HEK293 (cell line): ENCODE measurements around the gene FAM171A1.

ENCODE experiments used
- CTCF ChIA-PET: fragments of 350-600 bp; formaldehyde crosslinking; extraction: SDS; loops from one replicate; lab custom pipeline; 2021; ENCODE audit warnings: antibody characterized with exemption; lab: Yijun Ruan, JAX
- POLR2A ChIA-PET: fragments of 300-600 bp; formaldehyde crosslinking; extraction: SDS; loops from one replicate; lab custom pipeline; 2020; ENCODE audit warnings: antibody characterized with exemption, inconsistent platforms; lab: Yijun Ruan, JAX
- H3K27ac ChIP-seq: fragments of 200-500 bp; sonication (Bioruptor generic); 2 replicates; pipeline ENCODE4 v1.5.1; 2014; ENCODE audit warnings: low read depth, low read length, control low read depth, inconsistent platforms; ENCODE audit errors: extremely low read depth
- H3K36me3 ChIP-seq, 2 experiments: fragments of 200-500 bp in 1 of 2; sonication (Bioruptor generic) in 1 of 2; 1 replicate in 1 of 2; 2 replicates in 1 of 2; pipeline ENCODE4 v1.5.1; 2014 to 2017; ENCODE audit warnings: inconsistent platforms in 2 of 2, low read length in 2 of 2; ENCODE audit not compliant: control insufficient read depth in 2 of 2, insufficient read depth in 1 of 2
- H3K4me1 ChIP-seq: fragments of 200-500 bp; sonication (Bioruptor generic); 2 replicates; pipeline ENCODE4 v1.5.1; 2014; ENCODE audit warnings: mild to moderate bottlenecking, low read length, inconsistent platforms; ENCODE audit not compliant: control insufficient read depth, insufficient read depth
- H3K4me3 ChIP-seq: 2 replicates; pipeline ENCODE4 v1.5.1; 2011; ENCODE audit warnings: low read depth, mild to moderate bottlenecking, control low read depth, low read length, moderate library complexity
- H3K9me3 ChIP-seq: fragments of 200-500 bp; sonication (Bioruptor generic); 2 replicates; pipeline ENCODE4 v1.5.1; 2014; ENCODE audit warnings: low read depth, low read length, inconsistent platforms; ENCODE audit not compliant: control insufficient read depth, insufficient read depth
- CTCF ChIP-seq: fragments of 450-650 bp; formaldehyde crosslinking; IDR thresholded peaks from 2 replicates; pipeline ENCODE4 v1.5.1; 2016; ENCODE audit warnings: missing biosample characterization, missing genetic modification characterization
- GLIS2 ChIP-seq: fragments of 450-650 bp; formaldehyde crosslinking; IDR thresholded peaks from 2 replicates; pipeline ENCODE4 v1.5.1; 2016; ENCODE audit warnings: missing biosample characterization, missing genetic modification characterization
- HOXC10 ChIP-seq: sonication (generic); formaldehyde crosslinking; IDR thresholded peaks from 2 replicates; pipeline ENCODE4 v1.8.1; 2023; ENCODE audit warnings: mild to moderate bottlenecking, missing genetic modification reagents
- ZNF10 ChIP-seq: fragments of 450-650 bp; formaldehyde crosslinking; IDR thresholded peaks from 2 replicates; pipeline ENCODE4 v1.5.1; 2017; ENCODE audit warnings: missing biosample characterization, missing genetic modification characterization
- ZNF138 ChIP-seq: fragments of 450-650 bp; formaldehyde crosslinking; IDR thresholded peaks from 2 replicates; pipeline ENCODE4 v1.5.1; 2016; ENCODE audit warnings: missing biosample characterization, missing genetic modification characterization, borderline replicate concordance
- ZNF155 ChIP-seq: fragments of 450-650 bp; formaldehyde crosslinking; IDR thresholded peaks from 2 replicates; pipeline ENCODE4 v1.5.1; 2016; ENCODE audit warnings: missing biosample characterization, missing genetic modification characterization
- ZNF248 ChIP-seq: fragments of 450-650 bp; formaldehyde crosslinking; IDR thresholded peaks from 2 replicates; pipeline ENCODE4 v1.5.1; 2017; ENCODE audit warnings: missing biosample characterization, missing genetic modification characterization
- ZNF26 ChIP-seq: fragments of 450-650 bp; formaldehyde crosslinking; IDR thresholded peaks from 2 replicates; pipeline ENCODE4 v1.5.1; 2016; ENCODE audit warnings: missing biosample characterization, missing genetic modification characterization
- ZNF404 ChIP-seq: fragments of 450-650 bp; formaldehyde crosslinking; IDR thresholded peaks from 2 replicates; pipeline ENCODE4 v1.5.1; 2017; ENCODE audit warnings: missing biosample characterization, missing genetic modification characterization
- ZNF488 ChIP-seq: fragments of 450-650 bp; formaldehyde crosslinking; IDR thresholded peaks from 2 replicates; pipeline ENCODE4 v1.5.1; 2016; ENCODE audit warnings: missing biosample characterization, missing genetic modification characterization
- ZNF530 ChIP-seq: fragments of 450-650 bp; formaldehyde crosslinking; IDR thresholded peaks from 2 replicates; pipeline ENCODE4 v1.5.1; 2016; ENCODE audit warnings: low read depth, missing biosample characterization, missing genetic modification characterization
- ZNF785 ChIP-seq: fragments of 450-650 bp; formaldehyde crosslinking; IDR thresholded peaks from 2 replicates; pipeline ENCODE4 v1.5.1; 2016; ENCODE audit warnings: missing biosample characterization, missing genetic modification characterization

The FAM171A1 gene

GRCh38 chr10:15395935-15396334 is 24.8 kb upstream of the FAM171A1 start:
- Histone ChIP-seq H3K36me3 (no peaks in the 10 kb centered on the region), H3K4me3 (no peak overlapping the region), H3K9me3 (no peaks in the 10 kb centered on the region), H3K27ac (no peak overlapping the region), H3K4me1 (no peaks in the 10 kb centered on the region)
- ChIA-PET POLR2A (no interaction called here), CTCF (interaction anchor here (0.9 kb wide), 1 partner anchor 24 kb away, joined by 3 read pairs; no protein-coding TSS in a partner anchor)
- TF ChIP-seq ZNF155 (tag by site-specific recombination), result no peak
- TF ChIP-seq, all 188 proteins: peak for 0

- no peak for TF ChIP-seq CTCF (tag by site-specific recombination)
- no peak for TF ChIP-seq ZNF10 (tag by site-specific recombination)
- TF ChIP-seq ZNF138 (tag by site-specific recombination), result no peak
- no peak for TF ChIP-seq GLIS2 (tag by site-specific recombination)
- TF ChIP-seq ZNF404 (tag by site-specific recombination), result no peak
- no peak for TF ChIP-seq ZNF785 (tag by site-specific recombination)
- TF ChIP-seq ZNF248 (tag by site-specific recombination), result no peak
- H3K4me3 ChIP-seq, result no peak overlapping the region
- H3K4me1 ChIP-seq, result no peaks in the 10 kb centered on the region
- no peaks in the 10 kb centered on the region for H3K9me3 ChIP-seq
- ChIA-PET CTCF (no interaction called here), POLR2A (no interaction called here)
- H3K27ac ChIP-seq, result no peak overlapping the region
- no peaks in the 10 kb centered on the region for H3K36me3 ChIP-seq
Measured at GRCh38 chr10:15393139-15393825, 22.2 kb upstream of the FAM171A1 start.

GRCh38 chr10:15391491-15391890 is 20.4 kb upstream of the FAM171A1 start:
- Histone ChIP-seq H3K4me3 (no peak overlapping the region), H3K27ac (no peak overlapping the region), H3K9me3 (no peaks in the 10 kb centered on the region), H3K36me3 (no peaks in the 10 kb centered on the region), H3K4me1 (no peaks in the 10 kb centered on the region)
- ChIA-PET POLR2A (no interaction called here), CTCF (no interaction called here)
- TF ChIP-seq ZNF530 (tag by site-specific recombination) (no peak), HOXC10 (CRISPR knock-in tag) (no peak), ZNF26 (tag by site-specific recombination) (no peak), CTCF (tag by site-specific recombination) (no peak), ZNF488 (no peak)
